ENCODE measurements around the gene TMA7. TPM values are rescaled to one million over a fixed set of nuclear protein-coding genes. Genes with fewer than 3 reads are reported as not detected.

TMA7 gene
- total and polyA plus RNA-seq, 2 of the 13 experiments (the other 11 are each of a cell fraction or from before 2014, with no cell fraction given), result 100 to 486 TPM

DNA sequence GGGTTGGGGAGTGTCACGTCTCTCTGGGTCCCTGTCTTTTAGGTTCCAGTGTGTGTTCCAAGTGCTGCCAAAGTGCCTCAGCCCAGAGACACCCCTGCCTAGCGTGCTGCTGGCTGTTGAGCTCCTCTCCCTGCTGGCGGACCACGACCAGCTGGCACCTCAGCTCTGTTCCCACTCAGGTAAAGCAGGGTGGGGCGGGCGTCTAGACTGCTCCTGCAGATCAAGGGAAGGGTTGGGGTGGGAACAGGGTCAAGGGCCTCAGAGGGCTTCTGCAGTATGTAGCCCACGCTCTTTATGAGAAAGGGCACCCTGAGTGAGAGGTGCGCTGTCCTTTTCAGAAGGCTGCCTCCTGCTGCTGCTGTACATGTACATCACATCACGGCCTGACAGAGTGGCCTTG, 23.6 kb downstream of the TMA7 start (continued):
- TF ChIP-seq, protein P1, sequence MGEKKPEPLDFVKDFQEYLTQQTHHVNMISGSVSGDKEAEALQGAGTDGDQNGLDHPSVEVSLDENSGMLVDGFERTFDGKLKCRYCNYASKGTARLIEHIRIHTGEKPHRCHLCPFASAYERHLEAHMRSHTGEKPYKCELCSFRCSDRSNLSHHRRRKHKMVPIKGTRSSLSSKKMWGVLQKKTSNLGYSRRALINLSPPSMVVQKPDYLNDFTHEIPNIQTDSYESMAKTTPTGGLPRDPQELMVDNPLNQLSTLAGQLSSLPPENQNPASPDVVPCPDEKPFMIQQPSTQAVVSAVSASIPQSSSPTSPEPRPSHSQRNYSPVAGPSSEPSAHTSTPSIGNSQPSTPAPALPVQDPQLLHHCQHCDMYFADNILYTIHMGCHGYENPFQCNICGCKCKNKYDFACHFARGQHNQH (CRISPR knock-in tag; IDR thresholded peaks at IDR 0.05), result no peak
- TF ChIP-seq SMAD1 (CRISPR knock-in tag; IDR thresholded peaks at IDR 0.05; ENCODE audit: borderline replicate concordance, low read depth) (no peak), RXRB (CRISPR knock-in tag; IDR thresholded peaks at IDR 0.05; ENCODE audit: borderline replicate concordance) (no peak), DNMT3B (CRISPR knock-in tag; conservative IDR thresholded peaks at IDR 0.05) (no peak)
- TF ChIP-seq, protein P2, sequence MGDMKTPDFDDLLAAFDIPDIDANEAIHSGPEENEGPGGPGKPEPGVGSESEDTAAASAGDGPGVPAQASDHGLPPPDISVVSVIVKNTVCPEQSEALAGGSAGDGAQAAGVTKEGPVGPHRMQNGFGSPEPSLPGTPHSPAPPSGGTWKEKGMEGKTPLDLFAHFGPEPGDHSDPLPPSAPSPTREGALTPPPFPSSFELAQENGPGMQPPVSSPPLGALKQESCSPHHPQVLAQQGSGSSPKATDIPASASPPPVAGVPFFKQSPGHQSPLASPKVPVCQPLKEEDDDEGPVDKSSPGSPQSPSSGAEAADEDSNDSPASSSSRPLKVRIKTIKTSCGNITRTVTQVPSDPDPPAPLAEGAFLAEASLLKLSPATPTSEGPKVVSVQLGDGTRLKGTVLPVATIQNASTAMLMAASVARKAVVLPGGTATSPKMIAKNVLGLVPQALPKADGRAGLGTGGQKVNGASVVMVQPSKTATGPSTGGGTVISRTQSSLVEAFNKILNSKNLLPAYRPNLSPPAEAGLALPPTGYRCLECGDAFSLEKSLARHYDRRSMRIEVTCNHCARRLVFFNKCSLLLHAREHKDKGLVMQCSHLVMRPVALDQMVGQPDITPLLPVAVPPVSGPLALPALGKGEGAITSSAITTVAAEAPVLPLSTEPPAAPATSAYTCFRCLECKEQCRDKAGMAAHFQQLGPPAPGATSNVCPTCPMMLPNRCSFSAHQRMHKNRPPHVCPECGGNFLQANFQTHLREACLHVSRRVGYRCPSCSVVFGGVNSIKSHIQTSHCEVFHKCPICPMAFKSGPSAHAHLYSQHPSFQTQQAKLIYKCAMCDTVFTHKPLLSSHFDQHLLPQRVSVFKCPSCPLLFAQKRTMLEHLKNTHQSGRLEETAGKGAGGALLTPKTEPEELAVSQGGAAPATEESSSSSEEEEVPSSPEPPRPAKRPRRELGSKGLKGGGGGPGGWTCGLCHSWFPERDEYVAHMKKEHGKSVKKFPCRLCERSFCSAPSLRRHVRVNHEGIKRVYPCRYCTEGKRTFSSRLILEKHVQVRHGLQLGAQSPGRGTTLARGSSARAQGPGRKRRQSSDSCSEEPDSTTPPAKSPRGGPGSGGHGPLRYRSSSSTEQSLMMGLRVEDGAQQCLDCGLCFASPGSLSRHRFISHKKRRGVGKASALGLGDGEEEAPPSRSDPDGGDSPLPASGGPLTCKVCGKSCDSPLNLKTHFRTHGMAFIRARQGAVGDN (CRISPR knock-in tag; IDR thresholded peaks at IDR 0.05), result no peak
- TF ChIP-seq, protein P3, sequence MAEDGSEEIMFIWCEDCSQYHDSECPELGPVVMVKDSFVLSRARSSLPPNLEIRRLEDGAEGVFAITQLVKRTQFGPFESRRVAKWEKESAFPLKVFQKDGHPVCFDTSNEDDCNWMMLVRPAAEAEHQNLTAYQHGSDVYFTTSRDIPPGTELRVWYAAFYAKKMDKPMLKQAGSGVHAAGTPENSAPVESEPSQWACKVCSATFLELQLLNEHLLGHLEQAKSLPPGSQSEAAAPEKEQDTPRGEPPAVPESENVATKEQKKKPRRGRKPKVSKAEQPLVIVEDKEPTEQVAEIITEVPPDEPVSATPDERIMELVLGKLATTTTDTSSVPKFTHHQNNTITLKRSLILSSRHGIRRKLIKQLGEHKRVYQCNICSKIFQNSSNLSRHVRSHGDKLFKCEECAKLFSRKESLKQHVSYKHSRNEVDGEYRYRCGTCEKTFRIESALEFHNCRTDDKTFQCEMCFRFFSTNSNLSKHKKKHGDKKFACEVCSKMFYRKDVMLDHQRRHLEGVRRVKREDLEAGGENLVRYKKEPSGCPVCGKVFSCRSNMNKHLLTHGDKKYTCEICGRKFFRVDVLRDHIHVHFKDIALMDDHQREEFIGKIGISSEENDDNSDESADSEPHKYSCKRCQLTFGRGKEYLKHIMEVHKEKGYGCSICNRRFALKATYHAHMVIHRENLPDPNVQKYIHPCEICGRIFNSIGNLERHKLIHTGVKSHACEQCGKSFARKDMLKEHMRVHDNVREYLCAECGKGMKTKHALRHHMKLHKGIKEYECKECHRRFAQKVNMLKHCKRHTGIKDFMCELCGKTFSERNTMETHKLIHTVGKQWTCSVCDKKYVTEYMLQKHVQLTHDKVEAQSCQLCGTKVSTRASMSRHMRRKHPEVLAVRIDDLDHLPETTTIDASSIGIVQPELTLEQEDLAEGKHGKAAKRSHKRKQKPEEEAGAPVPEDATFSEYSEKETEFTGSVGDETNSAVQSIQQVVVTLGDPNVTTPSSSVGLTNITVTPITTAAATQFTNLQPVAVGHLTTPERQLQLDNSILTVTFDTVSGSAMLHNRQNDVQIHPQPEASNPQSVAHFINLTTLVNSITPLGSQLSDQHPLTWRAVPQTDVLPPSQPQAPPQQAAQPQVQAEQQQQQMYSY (CRISPR knock-in tag; IDR thresholded peaks at IDR 0.05), result no peak
